ENCODE measurements around the gene RNF114. TPM values are rescaled to one million over a fixed set of nuclear protein-coding genes. Genes with fewer than 3 reads are reported as not detected.

RNF114 gene
- total RNA-seq, 4 donors from 2014 or later = 136 to 193 (median 176) TPM

GRCh38 chr20:49938173-49939163, 2.3 kb downstream of the RNF114 start:
- TF ChIP-seq CTCF (IDR thresholded peaks at IDR 0.05; ENCODE audit: low read depth) = no peak

- TF ChIP-seq CTCF (IDR thresholded peaks at IDR 0.05; ENCODE audit: low read depth) = no peak
Measured at GRCh38 chr20:49941456-49941855, 5.3 kb downstream of the RNF114 start.

- TF ChIP-seq CTCF (IDR thresholded peaks at IDR 0.05; ENCODE audit: low read depth) = no peak
Measured at GRCh38 chr20:49942303-49942702, 6.1 kb downstream of the RNF114 start.

GRCh38 chr20:49942942-49943341, 6.7 kb downstream of the RNF114 start:
- TF ChIP-seq CTCF (IDR thresholded peaks at IDR 0.05; ENCODE audit: low read depth) = no peak

GRCh38 chr20:49945306-49945700, 9.1 kb downstream of the RNF114 start:
- no peak for TF ChIP-seq CTCF (IDR thresholded peaks at IDR 0.05; ENCODE audit: low read depth)

GRCh38 chr20:49945701-49946477, 9.7 kb downstream of the RNF114 start:
- TF ChIP-seq CTCF (IDR thresholded peaks at IDR 0.05; ENCODE audit: low read depth) = no peak

GRCh38 chr20:49948178-49948577, 12.0 kb downstream of the RNF114 start:
- no peak for TF ChIP-seq CTCF (IDR thresholded peaks at IDR 0.05; ENCODE audit: low read depth)

All from subcutaneous adipose tissue (tissue), 4 donors.